EL (cell line): ENCODE results near the gene EXT2.

Experiments
- DNase-seq: peaks from one replicate; pipeline ENCODE4 v3.0.0-alpha.2; 2016

EXT2 gene

DNA sequence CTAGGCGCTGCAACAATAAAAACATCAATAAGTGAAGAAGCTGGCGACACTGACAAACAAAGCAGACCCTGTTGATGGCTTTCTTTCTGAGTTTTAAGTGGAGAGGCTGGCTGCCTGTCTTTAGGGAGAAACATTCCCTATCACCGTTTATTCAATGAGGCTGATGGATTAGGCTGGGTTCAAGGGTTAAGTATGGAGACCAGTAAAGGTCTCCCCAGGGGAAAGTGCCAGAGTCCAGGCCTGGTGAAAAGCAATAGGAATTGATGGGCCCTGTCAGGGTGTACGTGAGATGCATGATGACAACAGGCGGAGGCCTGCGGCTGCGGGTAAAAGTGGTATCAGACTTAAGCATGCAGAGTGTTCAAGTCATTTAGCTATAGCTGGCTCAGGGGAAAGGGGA, 111.8 kb downstream of the EXT2 start:
- DNase-seq: no peak

DNA sequence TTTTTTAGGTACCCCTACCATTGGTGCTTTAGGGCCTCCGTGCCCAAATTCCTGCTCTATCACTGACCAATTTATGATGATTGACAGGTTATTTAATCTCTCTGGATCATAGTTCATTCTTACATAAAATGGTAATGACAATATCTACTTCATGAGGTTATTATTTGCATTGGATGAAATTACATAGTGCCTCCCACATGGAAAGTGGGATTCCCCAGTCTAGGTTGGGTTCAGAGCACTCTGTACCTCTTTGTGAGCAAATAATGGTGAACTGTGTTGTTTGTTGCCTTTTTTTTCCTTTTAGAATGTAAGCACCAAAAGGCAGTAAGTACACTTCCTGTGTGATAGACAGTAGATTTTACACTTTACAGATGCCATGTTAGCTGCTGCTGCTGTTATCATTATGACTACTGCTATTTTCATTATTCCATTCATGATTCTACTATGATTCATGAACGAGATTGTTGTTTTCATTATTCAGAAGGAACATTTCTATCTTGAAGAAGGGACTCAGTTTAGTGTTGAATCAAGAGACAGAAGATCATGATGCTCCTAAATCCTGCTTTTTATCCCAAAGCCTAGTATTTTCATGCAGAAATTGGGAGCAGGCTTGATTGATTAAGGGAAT, 113.6 kb downstream of the EXT2 start:
- DNase-seq: peak; percentile 25

DNA sequence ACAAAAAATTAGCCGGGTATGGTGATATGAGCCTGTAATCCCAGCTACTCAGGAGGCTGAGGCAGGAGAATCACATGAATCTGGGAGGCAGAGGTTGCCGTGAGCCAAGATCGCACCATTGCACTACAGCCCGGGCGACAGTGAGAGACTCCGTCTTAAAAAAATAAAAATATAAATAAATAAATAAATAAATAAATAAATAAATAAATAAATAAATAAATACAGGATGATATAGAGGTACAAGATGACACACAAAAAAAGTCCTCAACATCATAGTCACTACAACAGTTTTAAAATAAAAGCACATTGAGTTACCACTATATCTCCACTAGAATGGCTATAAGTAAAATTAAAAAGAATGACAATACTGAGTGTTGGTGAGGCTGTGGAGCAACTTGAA, 116.7 kb downstream of the EXT2 start:
- DNase-seq: no peak

DNA sequence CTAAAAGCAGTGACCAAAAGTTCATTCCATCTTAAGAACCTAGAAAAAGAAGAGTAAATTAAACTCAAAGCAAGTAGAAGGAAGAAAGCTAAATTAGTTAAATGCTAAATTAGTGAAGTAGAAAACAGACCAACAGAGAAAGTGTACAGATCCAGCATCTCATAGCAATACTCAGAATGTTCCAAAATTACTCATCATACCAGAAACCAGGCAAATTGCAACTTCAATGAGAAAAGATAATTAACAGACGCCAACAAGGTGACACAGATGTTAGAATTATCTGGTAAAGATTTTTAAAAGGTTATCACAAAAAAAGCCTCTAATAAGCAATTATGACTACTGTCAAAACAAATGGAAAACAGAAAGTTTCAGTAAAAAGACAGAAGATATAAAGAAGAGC, 117.7 kb downstream of the EXT2 start:
- no peak for DNase-seq

DNA sequence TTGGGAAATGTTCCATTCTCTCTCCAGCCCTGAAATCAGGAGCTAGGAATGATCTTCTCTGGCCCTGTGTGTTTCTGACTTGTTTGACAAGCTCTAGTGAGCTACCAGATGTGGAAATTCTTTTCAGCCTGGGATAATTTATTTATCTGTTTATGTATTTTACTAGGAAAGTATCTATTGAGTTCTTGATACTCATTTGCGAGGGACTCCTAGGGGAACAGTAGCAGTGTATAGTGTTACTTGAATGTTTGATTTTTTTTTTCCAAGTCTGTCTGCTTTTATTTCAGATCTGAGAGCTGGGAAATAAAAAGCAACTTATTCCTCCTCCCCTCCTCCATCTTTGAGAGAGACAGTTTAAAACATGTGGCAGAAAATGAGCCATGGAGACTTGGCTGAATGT, 122.0 kb downstream of the EXT2 start:
- no peak for DNase-seq

DNA sequence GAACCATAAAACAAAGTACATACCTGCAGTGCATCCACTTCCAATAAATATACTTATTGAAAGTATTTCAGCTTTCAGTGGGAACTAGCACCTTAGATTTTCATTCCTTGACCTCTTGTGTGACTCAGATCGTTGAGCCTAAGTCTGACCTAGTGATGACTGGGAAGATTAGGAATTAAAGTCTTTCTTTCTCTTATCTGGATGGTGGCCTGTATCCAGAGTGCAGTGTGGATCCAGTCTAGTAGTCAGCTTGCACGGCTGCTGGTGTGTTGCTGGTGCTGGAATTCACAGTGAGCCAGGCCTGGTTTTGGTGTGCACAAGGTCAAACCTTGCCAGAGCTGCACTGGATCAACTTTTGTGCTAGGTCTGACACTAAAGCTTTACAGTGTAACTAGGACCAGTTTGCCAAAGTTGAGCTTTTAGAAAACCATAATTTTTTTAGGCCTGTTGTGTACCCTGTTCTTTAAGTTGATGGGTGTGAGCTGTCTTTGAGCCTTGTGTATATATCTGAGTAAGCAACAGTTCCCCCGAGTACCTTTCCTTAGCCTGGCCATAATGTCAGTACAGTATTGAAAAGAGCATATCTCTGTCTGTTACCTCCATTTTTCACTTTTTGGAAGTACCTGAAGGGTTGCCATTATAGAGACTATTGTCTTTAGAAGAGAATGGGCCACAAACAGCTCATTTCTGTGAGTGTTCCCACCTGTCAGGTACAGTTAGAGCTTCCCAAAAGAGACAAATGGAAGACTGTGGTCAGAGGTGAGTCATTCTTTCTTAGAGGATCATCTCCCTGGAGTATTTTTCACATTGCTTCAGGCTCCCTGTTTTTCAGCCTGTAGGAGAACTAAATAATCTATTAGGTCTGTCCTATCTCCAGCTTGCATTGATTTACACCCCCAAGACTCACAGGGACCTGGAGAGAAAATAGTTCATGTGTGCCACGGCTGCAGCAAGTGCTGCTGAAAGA, 124.6 kb downstream of the EXT2 start:
- no peak for DNase-seq

DNA sequence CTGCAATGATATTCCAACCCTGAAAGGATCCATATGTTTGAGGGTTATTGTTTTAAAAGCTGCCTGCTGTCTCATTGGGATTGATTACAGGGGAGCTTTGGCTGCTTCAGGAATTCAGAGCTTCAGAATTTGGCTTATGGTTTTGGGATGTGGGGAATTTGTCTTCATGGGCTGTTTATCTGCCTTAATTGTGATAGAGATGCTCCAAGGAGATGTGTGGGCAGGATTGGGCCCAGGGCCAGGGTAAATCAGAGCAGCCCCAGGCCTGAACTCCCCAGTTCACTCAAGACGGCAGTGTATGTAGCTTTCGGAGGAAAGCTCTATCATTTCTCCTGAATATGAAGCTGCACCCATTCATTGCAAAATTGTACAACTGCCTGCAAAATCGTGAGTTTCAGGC, 126.0 kb downstream of the EXT2 start:
- no peak for DNase-seq

DNA sequence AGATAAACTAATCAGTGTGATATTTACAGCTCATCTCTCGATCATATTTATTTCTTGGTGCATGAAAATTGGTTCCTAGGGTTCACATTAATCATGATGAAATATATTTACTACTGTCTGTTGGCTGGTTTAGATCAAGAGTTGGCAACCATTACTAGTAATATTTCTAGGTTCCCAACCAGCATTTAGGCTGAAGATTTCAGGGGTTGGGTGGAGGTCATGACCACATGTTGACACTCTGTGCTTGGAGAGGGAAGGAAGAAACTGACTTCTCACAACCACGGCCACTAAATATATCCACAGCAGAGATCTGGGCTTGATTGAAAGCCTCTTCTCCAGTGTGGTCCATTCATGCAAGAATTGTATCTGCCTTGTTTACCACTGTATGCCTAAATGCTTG, 126.5 kb downstream of the EXT2 start:
- DNase-seq: no peak

DNA sequence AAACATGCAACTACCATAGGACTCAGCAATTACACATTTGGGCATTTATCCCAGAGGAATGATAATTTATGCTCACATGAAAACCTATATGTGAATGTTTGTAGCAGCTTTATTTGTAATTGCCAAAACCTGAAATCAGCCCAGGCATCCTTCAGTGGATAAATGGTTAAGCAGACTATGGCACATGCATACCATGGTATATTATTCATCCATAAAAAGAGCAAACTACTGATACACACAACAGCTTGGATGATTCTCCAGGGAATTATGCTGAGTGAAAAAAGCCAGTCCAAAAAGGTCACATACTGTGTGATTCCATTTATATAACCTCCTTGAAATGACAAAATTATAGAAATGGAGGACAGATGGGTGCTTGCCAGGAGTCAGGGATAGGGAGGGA, 127.8 kb downstream of the EXT2 start:
- DNase-seq: peak; percentile 65

DNA sequence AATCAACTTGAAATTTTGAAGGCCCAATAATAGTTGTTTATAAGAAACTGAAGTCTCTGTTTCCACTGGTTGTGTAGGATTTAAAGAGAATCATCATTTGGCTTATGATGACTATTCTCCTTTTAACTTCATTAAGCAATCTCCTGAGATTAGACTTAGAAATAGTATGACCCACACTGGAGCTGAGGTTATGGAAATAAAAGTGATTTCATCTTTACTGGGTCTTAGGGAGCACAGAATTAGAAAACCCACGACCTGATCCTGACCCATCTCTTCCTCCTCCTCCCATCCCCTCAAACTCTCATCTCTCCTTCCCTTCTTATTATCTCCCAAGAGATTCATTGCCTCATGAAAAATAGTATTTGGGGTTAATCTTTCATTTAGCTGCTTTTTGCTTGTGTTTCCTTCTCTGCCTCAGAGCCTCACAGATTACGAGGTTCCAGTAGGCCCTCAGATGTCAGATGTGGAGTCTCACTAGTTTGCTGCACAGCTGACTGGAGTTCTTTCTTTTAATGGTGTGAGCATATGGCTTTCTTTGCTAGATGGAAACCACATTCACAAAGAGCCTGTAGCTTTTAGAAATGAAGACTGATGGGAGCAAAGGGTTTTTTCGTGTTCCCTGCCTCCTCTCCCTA, 129.5 kb downstream of the EXT2 start:
- no peak for DNase-seq

DNA sequence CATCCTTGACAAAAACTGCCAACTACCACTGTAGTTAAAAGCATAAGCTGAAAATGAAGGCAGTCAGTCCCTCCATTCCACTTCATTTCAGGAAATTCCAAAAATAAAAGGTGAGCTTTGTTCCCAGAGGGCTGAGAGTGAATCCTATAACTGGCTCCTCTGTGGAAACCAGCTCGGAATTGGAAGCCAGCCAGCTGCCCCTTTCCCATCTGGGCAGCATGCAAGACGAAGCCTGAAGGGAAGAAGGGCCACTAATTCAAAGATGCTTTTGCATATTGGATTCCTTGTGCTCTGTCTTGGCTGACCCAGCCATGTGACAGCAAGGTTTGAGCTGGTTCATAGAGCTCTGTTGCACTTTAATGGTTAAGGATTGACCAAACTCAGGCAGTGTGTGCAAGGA, 131.0 kb downstream of the EXT2 start:
- no peak for DNase-seq

DNA sequence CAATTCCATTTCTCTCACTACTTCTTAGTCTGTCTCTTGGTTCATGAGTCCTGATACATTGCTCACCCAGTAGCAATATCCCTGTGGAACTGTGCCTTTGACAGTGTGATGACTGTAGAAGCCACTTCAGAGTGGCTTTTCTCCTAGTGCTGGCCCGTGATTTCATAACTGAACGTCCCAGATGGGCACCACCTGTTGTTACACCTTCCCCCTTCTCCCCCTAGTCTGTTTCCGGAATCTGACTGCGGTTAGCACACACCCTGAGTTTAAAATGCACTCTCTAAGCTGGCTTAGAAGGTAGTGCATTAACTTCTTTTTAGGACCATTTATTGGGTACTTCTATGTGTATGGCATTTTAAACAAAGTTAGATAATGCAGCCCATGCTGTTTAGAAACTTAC, 131.5 kb downstream of the EXT2 start:
- no peak for DNase-seq

DNA sequence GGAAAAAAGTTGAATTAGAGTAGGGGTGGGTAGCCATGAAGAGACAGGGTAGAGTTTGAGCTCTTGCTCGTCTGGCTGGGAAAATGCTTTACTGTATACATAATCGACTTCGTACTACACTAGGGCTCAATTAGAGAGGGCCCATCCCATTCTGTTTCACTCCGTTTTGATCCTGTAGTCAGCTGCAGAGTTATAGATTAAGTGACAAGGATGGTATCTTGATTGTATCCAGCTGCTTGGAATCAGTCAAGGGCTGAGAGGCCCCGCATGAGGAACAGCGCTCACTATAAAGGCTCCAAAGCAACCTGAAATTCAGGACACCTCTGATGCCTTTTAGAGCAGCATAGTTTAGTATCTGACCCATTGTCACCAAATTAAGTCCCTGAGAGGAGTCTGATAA, 132.9 kb downstream of the EXT2 start:
- no peak for DNase-seq

DNA sequence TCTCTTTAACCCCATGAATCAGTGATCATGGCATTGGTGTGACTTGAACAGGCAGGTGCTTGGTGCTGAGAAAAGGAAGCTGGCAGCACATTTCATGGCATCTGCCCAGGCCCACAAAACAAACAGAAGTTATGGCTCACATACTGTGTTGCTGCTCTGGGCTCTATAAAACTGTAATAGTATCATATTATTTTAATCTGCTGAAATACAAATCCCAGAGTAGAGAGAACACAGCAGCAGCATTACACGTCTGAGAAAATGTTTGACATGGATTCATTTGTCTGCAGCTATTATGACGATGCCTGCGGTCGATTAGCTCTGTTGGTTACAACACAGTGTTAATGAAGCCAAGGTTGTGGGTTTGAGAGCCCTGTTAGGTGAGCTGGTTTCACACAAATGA, 133.6 kb downstream of the EXT2 start:
- no peak for DNase-seq

DNA sequence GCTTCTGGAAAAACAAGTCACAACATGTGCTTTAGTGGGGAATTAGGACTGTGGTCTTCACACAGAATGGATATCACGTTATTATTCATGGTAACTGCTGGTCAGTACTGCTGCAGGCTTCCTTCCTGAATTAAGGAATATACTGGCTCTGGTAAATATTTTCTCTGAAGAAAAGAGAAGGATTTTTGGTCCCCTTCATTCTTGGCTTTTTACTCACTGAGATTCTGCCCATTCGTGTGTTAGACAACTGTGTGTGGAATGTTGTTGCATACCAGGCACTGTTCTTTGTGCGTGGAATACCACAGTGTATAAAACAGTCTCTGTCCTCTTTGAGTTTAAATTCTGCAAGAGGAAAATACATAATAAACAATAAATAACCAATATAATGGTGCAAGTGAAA, 134.1 kb downstream of the EXT2 start:
- peak; percentile 47 for DNase-seq

DNA sequence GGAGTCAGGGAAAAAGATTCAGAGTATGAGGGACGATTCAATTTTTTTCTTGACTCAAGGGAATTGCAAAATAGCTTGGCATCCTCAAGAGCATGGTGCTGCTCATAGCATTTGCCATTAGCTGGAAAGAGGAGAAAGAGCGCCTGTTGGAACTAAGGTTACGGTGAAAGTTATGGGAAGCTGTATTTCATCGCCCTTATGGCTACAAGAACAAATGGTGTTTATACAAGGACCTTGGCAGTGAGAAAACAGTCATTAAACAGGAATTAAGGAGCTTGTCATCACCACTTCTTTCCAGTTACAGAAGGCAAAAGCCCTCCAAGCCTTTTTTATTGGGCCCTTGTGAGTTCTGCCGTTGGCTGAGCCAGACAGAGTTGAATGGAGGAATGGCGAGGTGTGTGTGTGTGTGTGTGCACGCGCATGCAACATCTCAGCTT, 140.3 kb downstream of the EXT2 start:
- no peak for DNase-seq

DNA sequence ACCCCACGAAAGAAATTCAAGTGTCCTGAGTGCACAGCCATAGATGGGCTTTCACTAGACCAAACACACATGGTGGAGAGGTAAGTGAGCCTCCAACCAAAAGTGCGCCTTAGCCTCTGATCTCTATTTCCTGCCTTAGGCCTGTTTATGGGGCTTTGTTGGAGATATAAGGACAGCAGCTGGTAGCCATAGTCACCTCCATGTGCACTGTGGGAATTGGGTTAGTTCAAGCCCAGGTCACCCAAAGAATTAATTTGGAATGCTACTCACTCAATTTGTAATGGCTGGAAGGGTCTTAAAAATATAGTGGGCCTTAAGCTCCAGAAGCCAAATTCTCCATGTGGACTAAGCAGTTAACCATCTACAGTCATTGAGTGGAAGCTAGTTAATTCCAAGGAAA, 140.8 kb downstream of the EXT2 start:
- no peak for DNase-seq

DNA sequence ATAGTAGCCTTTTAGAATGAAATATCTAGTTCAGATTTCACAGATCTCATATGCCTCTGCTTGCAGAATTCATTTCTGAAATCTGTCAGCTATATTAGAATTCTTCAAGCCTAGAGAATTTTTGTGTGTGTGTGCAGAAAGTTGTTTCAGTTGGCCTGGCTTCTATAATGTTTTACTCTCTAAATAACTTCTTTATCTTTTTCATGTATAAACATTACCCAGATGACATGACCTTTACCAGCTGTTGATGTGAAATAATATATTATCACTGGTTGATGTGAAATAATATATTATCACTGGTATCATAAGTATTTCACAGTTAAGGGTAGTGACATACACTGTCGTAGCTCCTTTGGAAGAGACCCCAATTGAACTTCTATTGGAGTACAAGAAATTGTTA, 141.7 kb downstream of the EXT2 start:
- DNase-seq: no peak

DNA sequence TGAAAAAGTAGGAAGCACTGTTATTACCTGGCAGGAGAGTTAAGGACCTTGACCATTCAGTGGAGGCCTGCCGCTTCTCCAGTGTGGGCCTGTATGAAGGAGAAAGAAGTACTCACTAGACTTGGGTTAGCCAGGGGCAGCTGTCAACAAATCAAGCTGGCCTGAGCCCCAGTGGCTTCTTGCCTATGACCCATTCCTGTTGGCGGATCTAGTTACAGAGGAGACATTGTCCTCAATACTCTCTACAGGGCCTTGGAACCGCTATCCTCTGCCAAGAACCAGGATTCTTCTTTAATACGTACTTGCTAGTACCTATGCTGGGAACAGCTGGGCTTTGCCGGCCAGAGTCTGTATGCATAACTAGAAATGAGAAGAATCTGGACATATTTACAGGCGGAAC, 146.4 kb downstream of the EXT2 start:
- DNase-seq: no peak

DNA sequence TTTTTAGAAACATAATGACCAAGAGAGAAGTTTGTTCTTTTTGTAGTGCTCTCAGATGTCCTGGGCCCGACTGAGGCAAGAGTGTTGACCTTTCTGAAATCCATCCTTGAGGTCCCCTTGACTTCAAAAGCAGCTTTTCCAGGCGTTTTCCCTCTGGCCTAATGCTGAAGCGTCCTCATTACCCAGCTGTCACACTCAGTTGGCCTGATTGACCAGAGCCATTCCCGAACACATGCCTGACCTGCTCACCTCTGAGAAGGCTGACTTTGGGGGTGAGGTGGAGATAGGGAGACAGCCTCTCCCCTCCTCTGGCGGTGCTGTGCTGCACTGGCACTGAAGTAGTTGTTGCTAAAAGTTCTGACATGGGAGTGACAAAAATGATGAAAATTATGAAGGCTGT, 147.6 kb downstream of the EXT2 start:
- no peak for DNase-seq

DNA sequence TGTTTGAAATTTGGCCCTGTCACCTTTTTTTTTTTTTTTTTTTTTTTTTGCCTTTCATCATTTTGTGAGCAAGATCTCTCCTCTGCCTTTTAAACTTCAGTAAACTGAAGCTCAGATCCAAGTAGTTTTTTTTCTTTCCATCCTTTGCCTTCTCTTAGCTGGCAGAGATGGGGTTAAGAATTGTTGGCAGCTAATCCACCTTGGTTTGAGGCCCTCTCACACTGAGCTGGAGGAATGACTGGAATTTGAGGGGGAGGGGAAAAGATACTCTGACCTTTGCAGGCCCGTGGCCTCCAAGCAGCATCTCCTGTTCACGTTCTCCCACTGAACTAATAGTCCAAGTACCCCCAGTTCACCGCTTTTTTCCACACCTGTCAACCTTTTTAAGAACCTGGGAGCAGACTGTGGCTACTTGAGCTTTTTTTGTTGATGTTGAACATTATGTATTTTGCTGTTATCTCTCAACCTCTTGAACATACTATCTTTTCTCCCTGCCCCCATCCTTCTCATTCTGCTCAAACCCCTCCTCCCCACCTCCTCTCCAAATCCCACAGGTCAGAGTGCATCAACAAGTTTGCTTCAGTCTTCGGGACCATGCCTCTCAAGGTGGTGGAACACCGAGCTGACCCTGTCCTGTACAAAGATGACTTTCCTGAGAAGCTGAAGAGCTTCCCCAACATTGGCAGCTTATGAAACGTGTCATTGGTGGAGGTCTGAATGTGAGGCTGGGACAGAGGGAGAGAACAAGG, 148.3 kb downstream of the EXT2 start:
- peak; percentile 80 for DNase-seq

DNA sequence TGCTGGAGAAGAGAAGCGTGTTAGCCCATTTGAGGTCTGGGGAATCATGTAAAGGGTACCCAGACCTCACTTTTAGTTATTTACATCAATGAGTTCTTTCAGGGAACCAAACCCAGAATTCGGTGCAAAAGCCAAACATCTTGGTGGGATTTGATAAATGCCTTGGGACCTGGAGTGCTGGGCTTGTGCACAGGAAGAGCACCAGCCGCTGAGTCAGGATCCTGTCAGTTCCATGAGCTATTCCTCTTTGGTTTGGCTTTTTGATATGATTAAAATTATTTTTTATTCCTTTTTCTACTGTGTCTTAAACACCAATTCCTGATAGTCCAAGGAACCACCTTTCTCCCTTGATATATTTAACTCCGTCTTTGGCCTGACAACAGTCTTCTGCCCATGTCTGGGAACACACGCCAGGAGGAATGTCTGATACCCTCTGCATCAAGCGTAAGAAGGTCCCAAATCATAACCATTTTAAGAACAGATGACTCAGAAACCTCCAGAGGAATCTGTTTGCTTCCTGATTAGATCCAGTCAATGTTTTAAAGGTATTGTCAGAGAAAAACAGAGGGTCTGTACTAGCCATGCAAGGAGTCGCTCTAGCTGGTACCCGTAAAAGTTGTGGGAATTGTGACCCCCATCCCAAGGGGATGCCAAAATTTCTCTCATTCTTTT, 149.3 kb downstream of the EXT2 start:
- DNase-seq: peak; percentile 44

DNA sequence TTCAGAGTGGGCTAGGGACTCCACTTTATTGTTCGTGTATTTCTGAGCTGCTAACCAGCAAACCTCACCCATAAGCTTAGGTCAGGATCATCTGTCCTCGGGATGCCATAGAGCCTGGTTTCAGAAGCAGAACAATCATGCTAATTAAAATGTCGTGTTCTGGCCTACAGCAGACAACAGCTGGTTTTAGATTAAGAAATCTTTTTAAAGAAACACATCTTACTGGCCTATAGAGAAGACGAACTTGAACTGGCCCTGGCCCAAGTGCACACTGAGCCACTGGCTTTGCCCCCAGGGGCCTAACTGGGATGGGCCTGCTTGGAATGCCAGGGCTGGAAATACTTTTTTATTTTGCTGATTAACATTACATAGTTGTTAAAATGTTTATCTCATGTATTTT, 151.2 kb downstream of the EXT2 start:
- peak; percentile 81 for DNase-seq
